GM12878 (cell line): ENCODE results near the gene SPATS1.

ENCODE experiments used
- ATF2 ChIP-seq: IDR thresholded peaks from 2 replicates; pipeline ENCODE4 v1.6.1; 2012; ENCODE audit warnings: low read length, inconsistent platforms
- CTCF ChIP-seq, 3 experiments: IDR thresholded peaks in 2 of 3; conservative IDR thresholded peaks in 1 of 3; 2 replicates each; pipeline ENCODE4 v1.5.1; 2011; ENCODE audit warnings: low read depth in 3 of 3, low read length in 3 of 3, mild to moderate bottlenecking in 3 of 3, control low read depth in 2 of 3, moderate library complexity in 2 of 3, inconsistent platforms in 1 of 3, mixed read lengths in 1 of 3; ENCODE audit not compliant: control insufficient read depth in 2 of 3, insufficient read depth in 1 of 3; ENCODE audit errors: extremely low read depth in 1 of 3
- EGR1 ChIP-seq, 2 experiments: IDR thresholded peaks; 1 replicate in 1 of 2; 2 replicates in 1 of 2; pipeline ENCODE4 v1.6.1; 2011 to 2012; ENCODE audit warnings: low read depth in 2 of 2, low read length in 2 of 2, borderline replicate concordance in 1 of 2, mild to moderate bottlenecking in 1 of 2, moderate library complexity in 1 of 2
- EZH2 ChIP-seq: IDR thresholded peaks from 2 replicates; pipeline ENCODE4 v1.6.1; 2012; ENCODE audit warnings: low read depth, mild to moderate bottlenecking, control low read depth, inconsistent platforms, low read length, borderline replicate concordance; ENCODE audit not compliant: control insufficient read depth
- USF1 ChIP-seq: IDR thresholded peaks from 2 replicates; pipeline ENCODE4 v1.6.1; 2011; ENCODE audit warnings: borderline replicate concordance, low read depth, mild to moderate bottlenecking, moderate library complexity, mixed read lengths, low read length; ENCODE audit not compliant: insufficient read depth; ENCODE audit errors: extremely low read length

- TF ChIP-seq EGR1 (IDR thresholded peaks at IDR 0.05; ENCODE audit: borderline replicate concordance in 1 of 2, low read depth in 2 of 2, low read length in 2 of 2) (no peak), EZH2 (no peak), USF1 (no peak), CTCF (IDR thresholded peaks at IDR 0.05 in 2 of 3, conservative IDR thresholded peaks at IDR 0.05 in 1 of 3; ENCODE audit: control insufficient read depth in 2 of 3, extremely low read depth in 1 of 3, insufficient read depth in 1 of 3, low read depth in 3 of 3, low read length in 3 of 3) (no peak), ATF2 (no peak)
These were observed 398 bp upstream of the SPATS1 start for GRCh38 chr6:44342052-44342451.
